HG02970 (cell line): ENCODE measurements around the gene REEP2.

Experiments used
- ATAC-seq: cut with Tn5 transposase; IDR thresholded peaks from one replicate; pipeline ENCODE4 v1.9.1; 2021; ENCODE audit warnings: mild to moderate bottlenecking, moderate library complexity, moderate number of reproducible peaks; ENCODE audit not compliant: unreplicated experiment, low FRiP score

The REEP2 gene

DNA sequence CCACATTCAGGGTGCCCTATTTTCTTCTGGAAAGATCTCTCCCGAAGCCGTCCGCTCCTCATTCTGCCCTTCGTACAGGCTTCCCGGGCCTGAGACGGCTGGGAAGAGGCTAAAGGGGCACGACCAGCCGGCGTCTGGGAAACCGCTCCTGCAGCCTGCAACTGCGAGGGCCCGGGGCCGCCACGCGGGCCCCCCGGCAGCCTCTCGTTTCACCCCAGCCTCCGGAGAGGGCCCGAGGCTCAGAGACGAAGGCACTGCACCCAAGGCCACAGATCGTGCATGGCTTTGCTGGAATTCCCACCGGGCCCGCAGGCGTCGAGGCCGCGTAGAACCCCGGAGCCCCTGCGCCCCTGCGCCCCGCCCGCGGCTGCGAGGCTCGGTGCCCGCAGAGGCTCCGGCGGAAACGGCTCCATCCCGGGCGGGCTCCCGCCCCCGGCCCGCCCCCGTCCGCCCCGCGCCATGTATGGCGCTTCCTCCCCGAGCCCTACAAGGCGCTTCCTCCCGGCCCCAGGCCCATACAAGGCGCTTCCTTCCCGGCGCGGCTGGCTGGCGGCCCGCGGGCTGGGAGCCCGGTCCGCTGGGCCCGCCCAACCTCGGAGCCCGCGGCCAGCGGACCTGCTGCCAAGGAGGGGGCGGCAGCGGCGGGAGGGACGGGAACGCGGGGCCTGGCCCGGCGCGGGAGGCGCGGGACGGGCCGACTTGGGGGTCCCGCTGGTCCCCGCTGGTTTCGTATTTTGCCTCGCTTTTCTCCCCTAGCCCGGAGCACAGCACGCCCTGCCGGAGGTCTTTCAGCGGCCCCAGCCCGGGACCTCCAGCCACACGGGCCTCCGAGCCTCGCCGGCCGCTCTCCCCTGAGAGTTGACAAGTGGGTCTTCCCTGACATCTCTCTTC, 53.1 kb downstream of the REEP2 start:
- peak; percentile 92 for ATAC-seq

- ATAC-seq: no peak
These were observed 53.7 kb downstream of the REEP2 start for GRCh38 chr5:138492560-138493045.

DNA sequence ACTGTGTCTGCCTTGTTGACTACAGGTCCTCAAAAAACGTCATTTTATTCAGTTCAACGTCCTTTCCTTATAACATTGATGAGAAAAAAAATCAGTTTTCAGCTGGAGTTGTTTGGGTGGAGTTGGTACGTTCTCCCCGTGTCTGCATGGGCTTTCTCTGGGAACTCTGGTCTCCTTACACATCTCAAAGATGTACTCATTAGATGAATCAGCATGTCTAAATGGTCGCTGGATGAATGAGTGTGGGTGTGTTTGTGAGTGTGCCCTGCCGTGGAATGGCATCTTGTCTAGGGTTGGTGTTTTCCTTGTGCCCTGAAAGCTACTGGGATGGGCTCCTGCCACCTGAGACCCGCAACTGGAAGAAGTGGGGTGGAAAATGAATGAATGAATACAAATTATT, 56.5 kb downstream of the REEP2 start:
- no peak for ATAC-seq
